GM13976 (cell line): Measurements from ENCODE around the gene AKT1S1.

Experiments
- DNase-seq: peaks from one replicate; pipeline ENCODE4 v3.0.0; 2012; ENCODE audit warnings: low spot score
- CTCF ChIP-seq: IDR thresholded peaks from 2 replicates; pipeline ENCODE4 v1.5.1; 2012; ENCODE audit warnings: borderline replicate concordance, mild to moderate bottlenecking; ENCODE audit not compliant: insufficient read depth; ENCODE audit errors: extremely low read depth, missing control alignments, control extremely low read depth
- in situ Hi-C: fragments of 300-500 bp; cut with MboI; formaldehyde crosslinking; loops from one replicate; pipeline ENCODE4 v1.12.0; 2022; ENCODE audit warnings: low sequenced_read_pairs, mixed read lengths, inconsistent platforms; ENCODE audit not compliant: unreplicated experiment

AKT1S1 gene

GRCh38 chr19:49835562-49835961, 41.6 kb downstream of the AKT1S1 start:
- TF ChIP-seq CTCF = no peak
- in situ Hi-C loops = no loop called here
- no peak for DNase-seq

- in situ Hi-C loops = no loop called here
- no peak for DNase-seq
- TF ChIP-seq CTCF = no peak
Measured at GRCh38 chr19:49833599-49833998, 43.6 kb downstream of the AKT1S1 start.

- no peak for TF ChIP-seq CTCF
- no peak for DNase-seq
- in situ Hi-C loops = no loop called here
Measured at GRCh38 chr19:49832556-49832955, 44.6 kb downstream of the AKT1S1 start.

GRCh38 chr19:49831592-49831991, 45.6 kb downstream of the AKT1S1 start:
- no peak for TF ChIP-seq CTCF
- in situ Hi-C loops = no loop called here
- no peak for DNase-seq

GRCh38 chr19:49830766-49831165, 46.4 kb downstream of the AKT1S1 start:
- DNase-seq = no peak

GRCh38 chr19:49829721-49830120, 47.4 kb downstream of the AKT1S1 start:
- no peak for TF ChIP-seq CTCF
- DNase-seq = no peak
- in situ Hi-C loops = no loop called here

More at GRCh38 chr19:49830766-49831165, 46.4 kb downstream of the AKT1S1 start:
- in situ Hi-C loops = no loop called here
- no peak for TF ChIP-seq CTCF

- TF ChIP-seq CTCF = no peak
- in situ Hi-C loops = no loop called here
- no peak for DNase-seq
Measured at GRCh38 chr19:49829200-49829599, 48.0 kb downstream of the AKT1S1 start.
